HG03064 (cell line): ENCODE results near the gene METTL22.

Source experiments
- ATAC-seq: cut with Tn5 transposase; IDR thresholded peaks from one replicate; pipeline ENCODE4 v1.9.1; 2021; ENCODE audit warnings: low read depth; ENCODE audit not compliant: unreplicated experiment

METTL22 gene

GRCh38 chr16:8591451-8591850, 30.0 kb upstream of the METTL22 start:
- ATAC-seq, result no peak

DNA sequence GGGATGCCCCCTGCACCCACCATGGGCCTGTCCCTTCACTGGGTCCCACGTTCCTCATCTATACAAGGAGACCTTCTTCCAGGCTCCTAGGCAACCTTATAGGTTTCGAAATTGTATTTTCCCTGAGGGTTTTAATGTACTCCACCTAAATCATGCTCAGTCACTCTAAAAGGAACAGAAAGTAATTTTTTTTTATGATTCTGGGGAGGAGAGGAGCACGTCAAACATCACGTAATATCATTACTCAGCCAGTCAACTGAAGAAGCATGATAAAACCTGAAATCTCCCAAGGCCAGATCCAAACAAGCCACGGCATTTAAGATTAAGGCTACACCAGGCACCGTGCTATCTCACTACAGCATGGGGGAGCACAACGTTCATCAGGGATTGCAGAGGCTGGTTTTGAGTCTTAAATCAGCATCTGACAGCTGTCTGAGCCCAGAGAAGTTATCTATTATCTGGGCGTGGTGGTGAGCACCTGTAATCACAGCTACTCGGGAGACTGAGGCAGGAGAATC, 27.3 kb upstream of the METTL22 start:
- ATAC-seq, result no peak

DNA sequence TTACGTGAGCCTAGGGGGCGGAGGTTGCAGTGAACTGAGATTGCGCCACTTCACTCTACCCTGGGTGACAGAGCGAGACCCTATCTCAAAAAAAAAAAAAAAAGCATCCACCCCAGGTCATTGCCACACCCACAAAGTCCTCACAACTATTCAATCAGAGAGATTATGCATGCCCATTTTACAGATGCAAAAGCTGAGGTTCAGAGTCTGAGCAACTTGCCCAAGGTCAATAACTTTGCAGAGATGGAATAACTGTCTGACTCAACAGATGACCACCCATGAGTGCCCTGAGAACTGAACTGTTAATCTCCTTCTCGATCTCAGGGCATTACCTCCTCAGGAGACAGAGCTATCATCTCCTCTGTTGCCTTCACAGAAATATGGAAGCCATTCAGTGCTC, 25.7 kb upstream of the METTL22 start:
- ATAC-seq, result no peak

DNA sequence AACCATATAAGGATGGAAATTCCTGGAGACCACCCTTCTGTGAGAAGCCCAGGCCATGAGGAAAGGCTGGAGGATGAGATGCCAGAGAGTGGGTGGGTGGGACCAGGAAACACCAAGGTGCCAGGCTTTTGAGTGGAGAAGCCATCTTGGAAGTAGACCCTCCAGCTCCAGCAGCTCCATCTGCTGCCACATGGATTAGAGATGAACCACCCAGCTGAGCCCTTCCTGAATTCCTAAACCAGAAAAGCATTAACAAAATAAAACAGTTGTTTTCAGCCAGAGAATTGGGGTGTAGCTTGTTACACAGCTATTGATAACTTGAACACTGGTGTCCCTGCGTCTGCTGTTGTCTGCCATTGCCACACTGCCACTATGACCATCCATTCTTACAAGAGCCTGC, 24.9 kb upstream of the METTL22 start:
- no peak for ATAC-seq

- no peak for ATAC-seq
Measured at GRCh38 chr16:8600144-8600775, 21.2 kb upstream of the METTL22 start.

DNA sequence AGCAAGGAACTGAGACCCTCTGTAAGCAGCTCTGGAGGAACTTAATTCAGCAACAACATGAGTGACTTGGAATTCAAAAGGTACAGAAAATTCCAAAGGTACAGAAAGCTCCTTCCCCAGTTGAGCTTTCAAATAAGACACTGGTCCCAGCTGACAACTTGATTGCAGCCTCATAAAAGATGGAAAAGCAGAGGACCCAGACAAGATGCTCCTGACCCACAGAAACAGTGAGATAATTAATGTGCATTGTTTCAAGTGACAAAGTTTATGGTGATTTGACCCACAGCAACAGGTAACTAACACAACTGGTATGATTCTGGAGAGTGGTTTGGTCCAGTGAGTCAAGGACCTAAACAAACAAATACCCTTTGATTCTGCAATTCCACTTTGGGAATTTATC, 15.9 kb upstream of the METTL22 start:
- no peak for ATAC-seq

GRCh38 chr16:8607214-8607613, 14.3 kb upstream of the METTL22 start:
- ATAC-seq, result no peak

- ATAC-seq, result no peak
Measured at GRCh38 chr16:8611122-8611521, 10.4 kb upstream of the METTL22 start.

DNA sequence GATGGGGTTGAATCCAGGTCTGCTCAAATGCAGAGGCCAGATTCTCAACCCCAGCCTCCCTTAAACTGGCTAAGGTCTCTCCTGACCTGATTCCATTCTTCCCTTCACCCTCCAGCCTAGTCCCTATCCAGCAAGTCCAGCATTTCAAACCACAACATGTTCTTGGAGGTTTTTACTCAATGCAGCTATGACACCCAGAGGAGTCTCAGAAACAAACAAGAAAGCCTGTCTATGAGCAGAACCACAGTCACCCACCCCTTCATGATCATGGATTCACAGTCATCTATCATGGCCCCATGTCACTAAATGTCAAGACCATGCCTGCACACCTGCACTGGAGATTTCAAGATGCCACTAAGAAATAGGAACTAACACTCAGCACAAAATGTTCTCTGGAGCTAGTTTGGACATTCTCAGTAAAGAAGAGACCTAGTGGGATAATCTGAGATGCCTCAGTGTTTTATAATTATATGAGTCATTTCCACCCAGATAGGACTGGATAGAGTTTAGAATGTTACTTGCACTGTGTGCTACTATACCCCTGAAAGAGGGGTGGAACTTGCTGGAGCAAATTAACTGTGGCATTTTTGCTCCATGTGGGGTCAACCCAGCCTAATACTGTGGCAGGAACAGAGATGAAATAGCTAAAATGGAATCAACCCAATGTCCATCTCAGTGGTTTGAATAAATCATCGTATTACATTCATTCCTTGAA, 9.5 kb upstream of the METTL22 start:
- no peak for ATAC-seq

- ATAC-seq, result no peak
Measured at GRCh38 chr16:8614435-8615029, 7.0 kb upstream of the METTL22 start.

- no peak for ATAC-seq
Measured at GRCh38 chr16:8619671-8620370, 1.7 kb upstream of the METTL22 start.

DNA sequence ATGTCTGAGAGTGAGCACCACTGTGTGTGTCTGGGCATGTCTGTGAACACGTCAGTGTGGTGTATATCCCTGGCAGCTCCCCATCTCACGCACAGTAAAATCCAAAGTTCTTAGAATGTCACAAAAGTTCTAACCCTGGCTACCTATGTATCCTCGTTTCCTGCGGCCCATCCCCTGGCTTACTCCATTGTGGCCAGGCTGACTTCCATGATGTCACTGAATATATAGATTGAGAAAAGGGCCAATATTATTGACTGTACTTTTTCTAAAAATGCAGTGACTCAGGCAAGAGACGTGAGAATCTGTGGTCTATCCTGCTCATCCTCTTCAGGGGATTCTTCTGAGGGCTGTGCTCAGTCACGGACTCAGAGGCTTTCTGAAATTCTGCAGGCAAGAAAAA, 963 bp upstream of the METTL22 start:
- ATAC-seq, result no peak

DNA sequence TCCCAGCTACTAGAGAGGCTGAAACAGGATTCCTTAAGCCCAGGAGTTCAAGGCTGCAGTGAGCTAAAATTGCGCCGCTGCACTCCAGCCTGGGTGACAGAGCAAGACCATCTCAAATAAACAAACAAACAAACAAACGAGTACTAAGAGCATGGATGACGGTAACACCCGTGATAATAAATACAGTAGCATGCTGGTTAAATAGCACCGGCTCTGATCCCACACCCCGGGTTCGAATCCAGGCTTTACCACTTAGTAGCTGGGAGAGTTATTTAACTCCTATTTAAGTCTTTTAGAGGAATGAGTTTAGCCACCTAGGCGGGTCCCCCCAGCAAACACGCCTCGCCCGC, 301 bp upstream of the METTL22 start:
- no peak for ATAC-seq

DNA sequence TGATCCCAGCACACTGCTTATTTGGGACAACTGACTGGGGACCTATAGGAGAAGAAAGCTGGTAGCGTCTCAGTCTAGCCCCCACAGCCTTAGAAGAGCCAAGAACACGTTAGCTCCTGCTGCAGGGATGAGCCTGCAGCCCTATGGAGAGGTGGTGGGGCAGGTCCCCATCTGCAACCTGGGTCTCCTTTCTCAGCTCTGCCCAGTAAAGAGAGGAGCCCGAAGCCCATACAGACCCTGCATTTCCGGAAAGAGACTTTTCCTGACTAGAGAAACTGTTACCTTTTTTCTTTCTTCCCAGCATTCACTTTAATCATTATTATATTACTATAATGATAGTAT, 788 bp downstream of the METTL22 start:
- ATAC-seq, result no peak

DNA sequence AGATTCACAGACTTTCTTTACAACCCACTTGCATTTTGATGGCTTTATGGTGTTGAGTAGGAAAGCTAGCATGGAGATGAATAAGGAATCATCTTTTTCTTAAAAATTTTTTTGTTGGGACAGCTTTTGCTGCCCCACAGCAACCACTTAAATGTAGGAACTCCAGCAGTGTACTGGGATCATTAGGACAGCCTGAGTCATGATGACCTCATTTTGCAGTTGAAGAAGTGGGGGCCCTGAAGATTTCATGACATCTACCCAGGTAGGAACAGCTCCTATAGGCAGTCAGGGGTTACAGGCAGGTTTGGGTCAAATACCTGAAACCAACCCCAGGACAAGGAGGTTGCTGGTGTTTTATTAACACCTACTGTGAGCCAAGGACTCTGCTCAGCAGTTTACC, 2.1 kb downstream of the METTL22 start:
- ATAC-seq, result no peak

GRCh38 chr16:8625491-8626087, 4.1 kb downstream of the METTL22 start:
- no peak for ATAC-seq

GRCh38 chr16:8626946-8627345, 5.4 kb downstream of the METTL22 start:
- no peak for ATAC-seq

GRCh38 chr16:8627456-8627855, 6.0 kb downstream of the METTL22 start:
- ATAC-seq, result no peak

DNA sequence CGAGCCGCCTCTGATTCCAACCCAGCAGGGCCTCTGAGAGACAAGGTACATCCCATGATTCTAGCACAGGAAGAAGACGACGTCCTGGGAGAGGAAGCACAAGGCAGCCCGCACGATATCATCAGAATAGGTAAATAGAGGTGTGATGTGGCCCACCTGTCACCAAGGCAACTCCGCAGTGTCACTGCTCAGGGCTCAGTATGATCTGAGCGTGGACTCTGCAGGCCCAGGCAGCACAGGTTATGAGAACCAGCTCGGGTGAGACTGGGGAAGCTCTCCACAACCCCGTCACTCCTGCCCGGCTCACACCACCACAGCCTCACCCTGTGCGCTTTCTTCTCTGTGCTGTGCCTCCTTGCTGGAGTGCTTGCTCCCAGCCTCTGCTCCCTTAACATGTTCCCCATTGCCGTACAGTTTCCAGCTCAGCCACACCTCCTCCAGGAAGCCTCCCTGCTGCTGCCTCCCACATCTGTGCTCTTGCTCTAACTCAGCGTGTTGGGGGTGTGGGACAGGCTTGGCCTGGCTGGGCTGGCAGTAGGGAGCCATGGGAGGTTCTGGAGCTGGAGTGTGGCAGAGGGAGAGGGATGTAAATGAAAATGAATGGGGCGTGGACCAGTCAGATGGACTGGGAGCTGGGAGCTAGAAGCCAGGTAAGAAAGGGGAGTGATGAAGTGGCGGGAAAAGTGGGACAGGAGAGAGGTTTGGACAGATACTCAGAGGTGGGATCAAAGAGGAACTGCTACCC, 7.7 kb downstream of the METTL22 start:
- ATAC-seq, result no peak

DNA sequence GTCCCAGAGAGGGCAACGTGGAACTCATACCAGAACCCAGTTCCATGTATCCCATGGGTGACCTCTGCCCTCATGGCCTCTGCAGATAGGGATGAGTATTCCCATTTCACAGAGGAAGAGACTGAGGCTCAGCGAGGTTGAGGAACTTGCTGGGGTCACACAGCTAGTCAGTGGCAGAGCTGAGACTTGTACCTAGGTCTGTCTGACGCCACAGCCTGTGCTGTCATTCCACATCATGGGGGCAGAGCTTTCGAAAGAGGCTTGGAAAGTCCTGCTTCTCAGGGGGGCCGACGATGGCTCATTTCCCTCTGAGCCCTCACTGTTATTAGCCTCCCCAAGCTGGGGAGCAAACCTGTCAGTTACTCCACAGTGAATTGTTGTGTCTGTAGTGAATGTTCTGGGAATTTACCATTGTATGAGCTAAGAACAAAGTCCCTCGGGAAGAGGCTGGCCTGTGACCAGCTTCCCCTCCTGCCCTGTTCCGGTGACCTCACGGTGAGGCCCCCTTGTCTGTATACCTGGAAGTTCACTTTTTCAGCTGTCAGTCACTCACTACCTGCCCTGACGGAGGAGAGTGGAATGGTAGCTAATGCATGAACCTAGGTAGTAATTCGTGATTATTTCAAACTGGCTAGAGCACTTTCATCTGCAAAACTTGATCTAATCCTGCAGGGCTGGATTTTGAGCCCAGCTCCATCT, 8.9 kb downstream of the METTL22 start:
- no peak for ATAC-seq
